Neural progenitor cell (in vitro differentiated cells): Measurements from ENCODE around the gene ANGPTL2. TPM values are rescaled to one million over a fixed set of nuclear protein-coding genes. Genes with fewer than 3 reads are reported as not detected.

ENCODE experiments used
- DNase-seq: peaks from one replicate; pipeline ENCODE4 v3.0.0-alpha.2; 2016; ENCODE audit warnings: low spot score
- H2AFZ ChIP-seq: fragments of 200-600 bp; sonication (generic); replicated peaks from 2 replicates; pipeline ENCODE4 v1.6.1; 2016; ENCODE audit warnings: antibody characterized with exemption
- H3F3A ChIP-seq: fragments of 200-600 bp; sonication (generic); 2 replicates; pipeline ENCODE4 v1.6.1; 2016; ENCODE audit warnings: antibody characterized with exemption, low read depth
- H3K27ac ChIP-seq: fragments of 200-600 bp; sonication (generic); 2 replicates; pipeline ENCODE4 v1.5.1; 2016; ENCODE audit warnings: mild to moderate bottlenecking
- H3K27me3 ChIP-seq: fragments of 200-600 bp; sonication (generic); 2 replicates; pipeline ENCODE4 v1.6.1; 2016; ENCODE audit warnings: mild to moderate bottlenecking, moderate library complexity
- H3K36me3 ChIP-seq: fragments of 200-600 bp; sonication (generic); 2 replicates; pipeline ENCODE4 v1.5.1; 2016
- H3K4me1 ChIP-seq: fragments of 200-600 bp; sonication (generic); 2 replicates; pipeline ENCODE4 v1.6.1; 2016; ENCODE audit warnings: mixed run types
- H3K4me2 ChIP-seq: fragments of 200-600 bp; sonication (generic); 2 replicates; pipeline ENCODE4 v1.6.1; 2016
- H3K4me3 ChIP-seq: fragments of 200-600 bp; sonication (generic); 2 replicates; pipeline ENCODE4 v1.5.1; 2016
- H3K79me2 ChIP-seq: fragments of 200-600 bp; sonication (generic); 2 replicates; pipeline ENCODE4 v1.6.1; 2016; ENCODE audit warnings: low read depth
- H3K9ac ChIP-seq: fragments of 200-600 bp; sonication (generic); 2 replicates; pipeline ENCODE4 v1.6.1; 2016
- H3K9me3 ChIP-seq: fragments of 200-600 bp; sonication (generic); 2 replicates; pipeline ENCODE4 v1.5.1; 2016; ENCODE audit warnings: low read depth
- H4K20me1 ChIP-seq: fragments of 200-600 bp; sonication (generic); 2 replicates; pipeline ENCODE4 v1.6.1; 2016; ENCODE audit warnings: low read depth
- H3K27ac Mint-ChIP-seq: 3 replicates; pipeline ENCODE4 v1.8.0; 2021; ENCODE audit warnings: mixed read lengths
- H3K27me3 Mint-ChIP-seq: 2 replicates; pipeline ENCODE4 v1.8.0; 2022; ENCODE audit warnings: low read depth, mild to moderate bottlenecking, inconsistent platforms, moderate library complexity, mixed read lengths; ENCODE audit not compliant: insufficient read depth
- H3K36me3 Mint-ChIP-seq: 3 replicates; pipeline ENCODE4 v1.8.0; 2021; ENCODE audit warnings: mixed read lengths
- H3K4me1 Mint-ChIP-seq: 3 replicates; pipeline ENCODE4 v1.8.0; 2021; ENCODE audit warnings: mixed read lengths
- H3K4me3 Mint-ChIP-seq: 3 replicates; pipeline ENCODE4 v1.8.0; 2021; ENCODE audit warnings: mild to moderate bottlenecking, moderate library complexity, mixed read lengths
- H3K9me3 Mint-ChIP-seq: 3 replicates; pipeline ENCODE4 v1.8.0; 2020; ENCODE audit warnings: mixed read lengths
- CTCF ChIP-seq: fragments of 200-600 bp; sonication (generic); IDR thresholded peaks from 2 replicates; pipeline ENCODE4 v1.5.1; 2017; ENCODE audit warnings: antibody characterized with exemption, mild to moderate bottlenecking
- EZH2 ChIP-seq: fragments of 200-600 bp; sonication (generic); IDR thresholded peaks from 2 replicates; pipeline ENCODE4 v1.6.1; 2017; ENCODE audit warnings: antibody characterized with exemption, mild to moderate bottlenecking, moderate library complexity
- EZH2phosphoT487 ChIP-seq: fragments of 200-600 bp; sonication (generic); IDR thresholded peaks from 2 replicates; pipeline ENCODE4 v1.6.1; 2017; ENCODE audit warnings: antibody characterized with exemption
- total RNA-seq: library from RNA; depleted of rRNA; stranded (reverse); fragments of >200 nt; gene quantifications from 2 replicates; pipeline ENCODE4 v1.2.3, GENCODE V29; 2015; ENCODE audit warnings: low replicate concordance

The ANGPTL2 gene
- total RNA-seq, 1 donor from 2014 or later = 7.6 TPM

DNA sequence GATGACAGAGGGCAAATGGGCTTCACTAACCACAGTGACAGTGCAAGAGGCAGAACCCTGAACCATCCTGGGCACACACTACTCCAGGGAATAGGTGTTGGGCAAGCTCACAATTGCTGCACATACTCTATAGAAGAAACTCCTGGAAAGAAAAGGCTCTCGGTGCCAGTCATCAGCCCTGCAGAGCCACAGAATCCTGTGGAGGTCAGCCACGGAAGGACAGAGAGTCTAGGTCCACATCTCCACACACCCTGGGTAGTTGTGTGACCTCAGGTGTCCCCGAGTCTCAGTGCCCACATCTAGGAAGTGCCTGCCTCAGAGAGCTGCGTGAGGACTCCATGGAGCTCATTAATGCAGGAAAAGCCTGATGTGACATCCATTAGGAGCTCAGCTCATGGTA is 16.0 kb upstream of the ANGPTL2 start:
- DNase-seq = no peak
- Histone ChIP-seq H3K79me2 (no peaks in the 10 kb centered on the region), H3K4me1 (peaks cover 20% of the 10 kb centered on the region), H3K9ac (no peak overlapping the region), H2AFZ (no peak overlapping the region), H3K4me2 (no peak overlapping the region), H4K20me1 (no peaks in the 10 kb centered on the region), H3K36me3 (no peaks in the 10 kb centered on the region), H3K4me3 (no peak overlapping the region), H3F3A (no peaks in the 10 kb centered on the region), H3K27me3 (no peaks in the 10 kb centered on the region), H3K9me3 (no peaks in the 10 kb centered on the region), H3K27ac (no peak overlapping the region)
- Mint-ChIP-seq H3K4me3 (no peak overlapping the region), H3K27me3 (peaks cover 7% of the 10 kb centered on the region), H3K36me3 (no peaks in the 10 kb centered on the region), H3K27ac (no peak overlapping the region), H3K4me1 (peaks cover 13% of the 10 kb centered on the region), H3K9me3 (no peaks in the 10 kb centered on the region)
- TF ChIP-seq EZH2 (no peak), EZH2phosphoT487 (no peak), CTCF (no peak)

DNA sequence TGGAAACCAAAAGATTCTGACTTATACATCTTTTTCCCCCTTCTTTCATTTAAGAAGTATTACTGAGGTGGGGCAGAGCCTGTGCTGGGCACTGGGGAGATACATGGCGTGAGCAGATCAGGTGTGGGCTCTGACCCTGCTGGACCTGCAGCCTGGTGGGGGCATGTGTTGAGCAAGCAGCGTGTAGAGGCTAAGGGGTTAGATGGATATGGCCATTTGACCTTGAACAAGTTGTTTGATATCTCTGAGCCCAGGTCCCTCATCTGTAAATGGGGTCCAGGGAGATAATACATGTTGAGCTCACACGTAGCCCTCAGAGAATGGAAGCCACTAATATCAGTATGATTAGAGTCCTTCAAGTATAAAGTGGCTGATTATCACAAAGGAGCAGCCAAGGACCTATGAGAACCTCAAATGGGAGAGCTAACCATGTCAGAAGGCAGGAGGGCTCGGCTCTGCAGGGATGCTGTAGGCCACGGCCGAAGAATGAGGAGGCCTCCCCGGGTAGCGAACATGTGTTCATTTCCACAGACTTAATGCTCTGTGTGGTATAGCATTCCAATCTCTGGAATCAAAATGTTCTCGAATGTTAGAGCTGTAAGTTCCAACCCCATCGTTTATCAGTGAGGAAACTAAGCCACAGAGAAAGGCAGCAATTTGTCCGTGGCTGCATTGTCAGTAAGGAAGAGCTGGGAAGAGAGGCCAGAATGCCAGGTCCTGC is 15.4 kb upstream of the ANGPTL2 start:
- Histone ChIP-seq H3K27ac (no peak overlapping the region), H3K4me1 (peaks cover 22% of the 10 kb centered on the region), H3K36me3 (no peaks in the 10 kb centered on the region), H3K4me2 (no peak overlapping the region), H3K9ac (no peak overlapping the region), H2AFZ (no peak overlapping the region), H3K79me2 (no peaks in the 10 kb centered on the region), H3K4me3 (no peak overlapping the region), H3K27me3 (no peaks in the 10 kb centered on the region), H4K20me1 (no peaks in the 10 kb centered on the region), H3F3A (no peaks in the 10 kb centered on the region), H3K9me3 (no peaks in the 10 kb centered on the region)
- no peak for DNase-seq
- TF ChIP-seq EZH2 (no peak), CTCF (no peak), EZH2phosphoT487 (no peak)
- Mint-ChIP-seq H3K9me3 (no peaks in the 10 kb centered on the region), H3K4me3 (no peak overlapping the region), H3K27ac (no peak overlapping the region), H3K4me1 (peaks cover 17% of the 10 kb centered on the region), H3K36me3 (no peaks in the 10 kb centered on the region), H3K27me3 (peaks cover 7% of the 10 kb centered on the region)

GRCh38 chr9:127136880-127137639 is 14.6 kb upstream of the ANGPTL2 start:
- H3K4me1 ChIP-seq = peaks cover 17% of the 10 kb centered on the region
- no peak for TF ChIP-seq EZH2
- TF ChIP-seq CTCF = no peak
- TF ChIP-seq EZH2phosphoT487 = no peak
- H3K36me3 ChIP-seq = no peaks in the 10 kb centered on the region
- no peaks in the 10 kb centered on the region for H3K27me3 ChIP-seq
- H3K27me3 Mint-ChIP-seq = peaks cover 7% of the 10 kb centered on the region
- H3K27ac ChIP-seq = no peak overlapping the region
- no peak for DNase-seq
- no peaks in the 10 kb centered on the region for H4K20me1 ChIP-seq
- H3K9me3 ChIP-seq = no peaks in the 10 kb centered on the region
- no peaks in the 10 kb centered on the region for H3K36me3 Mint-ChIP-seq
- H3K4me1 Mint-ChIP-seq = peaks cover 21% of the 10 kb centered on the region
- no peaks in the 10 kb centered on the region for H3K9me3 Mint-ChIP-seq
- H3K4me3 Mint-ChIP-seq = no peak overlapping the region
- H2AFZ ChIP-seq = no peak overlapping the region
- H3K79me2 ChIP-seq = no peaks in the 10 kb centered on the region
- H3K4me3 ChIP-seq = no peak overlapping the region
- no peaks in the 10 kb centered on the region for H3F3A ChIP-seq
- H3K9ac ChIP-seq = no peak overlapping the region
- no peak overlapping the region for H3K4me2 ChIP-seq
- H3K27ac Mint-ChIP-seq = no peak overlapping the region
